Gastrocnemius medialis (tissue), 4 donors: Measurements from ENCODE around the gene LCE6A. TPM values are rescaled to one million over a fixed set of nuclear protein-coding genes. Genes with fewer than 3 reads are reported as not detected.

Experiments
- ATAC-seq, 2 donors: fragments of 150-250 bp; one replicate each; pipeline ENCODE4 v1.9.1; 2016
- DNase-seq, 2 donors: peaks; one replicate each; pipeline ENCODE4 v3.0.0-alpha.2; 2019
- H3K27ac ChIP-seq, 4 donors: fragments of 200-600 bp; sonication (generic); 1 replicate in 1 of 4; 2 replicates in 3 of 4; pipeline ENCODE4 v1.5.1; 2016 to 2018; ENCODE audit warnings: mild to moderate bottlenecking in 2 of 4, moderate library complexity in 1 of 4
- H3K27me3 ChIP-seq, 3 donors: fragments of 200-600 bp; sonication (generic) in 2 of 3; 1 replicate in 1 of 3; 2 replicates in 2 of 3; pipeline versions ENCODE4 v1.5.1 to v1.6.0; 2016 to 2019; ENCODE audit warnings: mild to moderate bottlenecking in 1 of 3, moderate library complexity in 1 of 3
- H3K36me3 ChIP-seq, 2 donors: fragments of 200-600 bp; sonication (generic) in 1 of 2; one replicate each; pipeline ENCODE4 v1.5.1; 2017 to 2018
- H3K4me1 ChIP-seq, 2 donors: fragments of 200-600 bp; sonication (generic) in 1 of 2; one replicate each; pipeline ENCODE4 v1.5.1; 2016 to 2017; ENCODE audit warnings: mild to moderate bottlenecking in 2 of 2
- H3K4me3 ChIP-seq, 4 donors: fragments of 200-600 bp; sonication (generic) in 3 of 4; 1 replicate in 1 of 4; 2 replicates in 3 of 4; pipeline ENCODE4 v1.5.1; 2016 to 2019; ENCODE audit warnings: mild to moderate bottlenecking in 2 of 4
- H3K9me3 ChIP-seq, 3 donors: fragments of 200-600 bp; sonication (generic) in 2 of 3; 1 replicate in 1 of 3; 2 replicates in 2 of 3; pipeline ENCODE4 v1.5.1; 2016 to 2019
- POLR2A ChIP-seq, 2 donors: fragments of 450-650 bp; IDR thresholded peaks; one replicate each; pipeline ENCODE4 v1.6.1; 2017; ENCODE audit warnings: antibody characterized with exemption in 2 of 2, mild to moderate bottlenecking in 2 of 2, moderate library complexity in 2 of 2
- in situ Hi-C, 4 donors: fragments of 200-750 bp; cut with MboI; loops; one replicate each; pipeline versions ENCODE4 v1.15.0 to v1.8.0; 2017; ENCODE audit warnings: low sequenced_read_pairs in 4 of 4
- intact Hi-C: fragments of 100-400 bp; cut with DNase I; formaldehyde crosslinking; loops from one replicate; pipeline ENCODE4 v1.15.1; 2023; ENCODE audit warnings: low total_unique reads
- total RNA-seq, 4 donors: library from RNA; depleted of rRNA; stranded (reverse); fragments of >200 nt; gene quantifications; one replicate each; pipeline versions ENCODE4 v1.1.0 to v1.2.3, GENCODE V29; 2016
- TF ChIP-seq, protein P1 (sequence below), 5 experiments: fragments of 450-650 bp in 3 of 5; fragments of 200-600 bp in 2 of 5; sonication (generic) in 2 of 5; IDR thresholded peaks in 4 of 5; conservative IDR thresholded peaks in 1 of 5; 1 replicate in 4 of 5; 2 replicates in 1 of 5; pipeline ENCODE4 v1.5.1; 2016 to 2019; ENCODE audit warnings: antibody characterized with exemption in 5 of 5, mild to moderate bottlenecking in 3 of 5, moderate library complexity in 3 of 5

The LCE6A gene
- total RNA-seq, 4 donors from 2014 or later: not detected

DNA sequence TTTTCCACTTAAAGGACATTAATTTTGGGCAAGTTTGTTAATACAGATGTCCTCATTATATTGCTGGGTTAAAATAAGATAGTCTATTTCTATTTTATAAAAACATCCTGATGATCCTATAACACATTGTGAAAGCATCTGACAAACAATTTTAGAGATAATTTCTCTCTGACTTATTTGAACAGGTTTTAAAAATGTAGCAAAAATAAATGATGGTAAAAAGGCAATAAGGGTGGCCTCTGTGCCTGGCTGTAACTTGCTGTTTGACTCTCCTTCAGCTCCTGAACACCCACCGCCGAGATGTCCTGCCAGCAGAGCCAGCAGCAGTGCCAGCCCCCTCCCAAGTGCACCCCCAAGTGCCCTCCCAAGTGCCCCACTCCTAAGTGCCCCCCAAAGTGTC is 15.5 kb upstream of the LCE6A start, which contains the start of gene LCE1A:
Gene LCE1A (plus strand): TSS at position 301 of the 400 bp plus-strand sequence. CDS start 0 bp downstream, at position 301.
- DNase-seq: no peak
- Histone ChIP-seq H3K4me3 (no peak within 1 kb of the TSS), H3K9me3 (no peaks in the 10 kb centered on the region), H3K27me3 (no peaks in the 10 kb centered on the region), H3K27ac (no peak within 1 kb of the TSS), H3K4me1 (no peaks in the 10 kb centered on the region), H3K36me3 (no peaks in the 10 kb centered on the region)
- in situ Hi-C loops (no loop called here), intact Hi-C loops (no loop called here)
- TF ChIP-seq, protein P1, sequence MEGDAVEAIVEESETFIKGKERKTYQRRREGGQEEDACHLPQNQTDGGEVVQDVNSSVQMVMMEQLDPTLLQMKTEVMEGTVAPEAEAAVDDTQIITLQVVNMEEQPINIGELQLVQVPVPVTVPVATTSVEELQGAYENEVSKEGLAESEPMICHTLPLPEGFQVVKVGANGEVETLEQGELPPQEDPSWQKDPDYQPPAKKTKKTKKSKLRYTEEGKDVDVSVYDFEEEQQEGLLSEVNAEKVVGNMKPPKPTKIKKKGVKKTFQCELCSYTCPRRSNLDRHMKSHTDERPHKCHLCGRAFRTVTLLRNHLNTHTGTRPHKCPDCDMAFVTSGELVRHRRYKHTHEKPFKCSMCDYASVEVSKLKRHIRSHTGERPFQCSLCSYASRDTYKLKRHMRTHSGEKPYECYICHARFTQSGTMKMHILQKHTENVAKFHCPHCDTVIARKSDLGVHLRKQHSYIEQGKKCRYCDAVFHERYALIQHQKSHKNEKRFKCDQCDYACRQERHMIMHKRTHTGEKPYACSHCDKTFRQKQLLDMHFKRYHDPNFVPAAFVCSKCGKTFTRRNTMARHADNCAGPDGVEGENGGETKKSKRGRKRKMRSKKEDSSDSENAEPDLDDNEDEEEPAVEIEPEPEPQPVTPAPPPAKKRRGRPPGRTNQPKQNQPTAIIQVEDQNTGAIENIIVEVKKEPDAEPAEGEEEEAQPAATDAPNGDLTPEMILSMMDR (IDR thresholded peaks at IDR 0.05 in 4 of 5, conservative IDR thresholded peaks at IDR 0.05 in 1 of 5): no peak
- no peak for TF ChIP-seq POLR2A (IDR thresholded peaks at IDR 0.05)
- no peak for ATAC-seq

DNA sequence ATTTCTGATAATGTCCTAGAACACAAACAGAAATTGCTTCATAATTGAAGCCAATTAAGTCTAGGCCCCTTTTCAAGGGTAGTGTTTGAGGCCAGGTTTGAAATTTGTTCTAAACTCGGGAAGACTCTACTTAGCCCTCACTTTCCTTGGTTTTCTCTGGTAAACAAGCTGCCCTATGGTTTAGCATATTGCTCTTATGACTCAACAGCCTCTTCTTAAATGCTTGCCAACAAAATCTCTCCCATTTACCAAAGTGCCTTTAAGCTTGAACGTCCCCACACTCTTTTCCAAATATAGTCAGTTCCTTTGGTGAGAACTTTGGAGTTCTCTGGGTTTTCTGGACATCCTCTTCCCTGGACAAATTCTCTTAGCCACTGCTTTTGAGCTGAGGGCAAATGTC is 5.8 kb upstream of the LCE6A start:
- intact Hi-C loops: no loop called here
- H3K4me1 ChIP-seq: no peaks in the 10 kb centered on the region
- no peak overlapping the region for H3K4me3 ChIP-seq

DNA sequence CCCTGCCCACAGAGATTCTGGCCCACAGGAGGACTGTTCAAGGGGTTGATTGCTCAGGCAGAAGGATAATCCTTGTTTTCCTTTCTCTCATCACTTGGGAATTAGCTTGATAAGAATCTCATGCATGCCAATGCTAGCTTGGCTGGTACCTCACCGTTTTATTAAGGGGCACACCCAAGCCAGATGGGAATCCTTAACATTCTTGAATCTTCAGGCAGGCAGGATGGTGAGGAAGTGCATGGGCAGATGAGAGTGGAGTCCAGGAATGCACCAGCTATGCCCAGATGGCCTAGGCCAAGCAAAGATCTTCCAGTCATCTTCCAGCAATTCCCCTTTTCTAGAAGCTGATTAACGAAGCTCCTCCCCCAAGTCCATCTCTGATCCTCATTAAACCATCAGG is 13.0 kb downstream of the LCE6A start:
- H3K4me1 ChIP-seq: no peaks in the 10 kb centered on the region
- no peaks in the 10 kb centered on the region for H3K36me3 ChIP-seq
- no peak overlapping the region for H3K27ac ChIP-seq
- TF ChIP-seq, protein P1 (IDR thresholded peaks at IDR 0.05 in 4 of 5, conservative IDR thresholded peaks at IDR 0.05 in 1 of 5): no peak
- no peak for TF ChIP-seq POLR2A (IDR thresholded peaks at IDR 0.05)
- ATAC-seq: no peak
- no peak for DNase-seq
- in situ Hi-C loops (no loop called here), intact Hi-C loops (no loop called here)
- no peaks in the 10 kb centered on the region for H3K9me3 ChIP-seq
- H3K4me3 ChIP-seq: no peak overlapping the region
- no peaks in the 10 kb centered on the region for H3K27me3 ChIP-seq

More for the DNA sequence above, 5.8 kb upstream of the LCE6A start:
- DNase-seq (no peak), ATAC-seq (no peak)
- Histone ChIP-seq H3K27me3 (no peaks in the 10 kb centered on the region), H3K36me3 (no peaks in the 10 kb centered on the region), H3K27ac (no peak overlapping the region), H3K9me3 (no peaks in the 10 kb centered on the region)
- in situ Hi-C loops: no loop called here
- TF ChIP-seq POLR2A (IDR thresholded peaks at IDR 0.05): no peak
- TF ChIP-seq, protein P1 (IDR thresholded peaks at IDR 0.05 in 4 of 5, conservative IDR thresholded peaks at IDR 0.05 in 1 of 5): no peak

DNA sequence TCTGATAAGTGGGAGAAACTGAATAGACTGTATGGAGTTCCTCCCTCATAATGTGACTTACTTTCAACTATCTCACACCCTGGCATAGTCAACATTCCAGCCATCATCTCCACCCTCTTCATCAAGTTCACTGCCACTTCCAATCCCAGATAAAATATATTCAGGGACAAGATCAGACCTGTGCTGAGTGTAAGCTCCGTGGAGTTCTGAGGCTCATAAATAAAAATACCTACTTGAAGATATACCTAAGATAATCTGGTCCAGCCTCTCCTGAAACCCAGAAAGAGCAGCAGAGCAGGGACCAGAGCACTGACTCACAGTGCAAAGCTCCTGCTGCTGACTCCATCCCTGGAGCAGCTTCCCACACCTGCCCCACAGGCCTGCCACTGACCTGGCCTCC is 15.4 kb downstream of the LCE6A start:
- Histone ChIP-seq H3K36me3 (no peaks in the 10 kb centered on the region), H3K27me3 (no peaks in the 10 kb centered on the region), H3K4me3 (no peak overlapping the region), H3K9me3 (no peaks in the 10 kb centered on the region), H3K27ac (no peak overlapping the region), H3K4me1 (no peaks in the 10 kb centered on the region)
- ATAC-seq (no peak), DNase-seq (no peak)
- no peak for TF ChIP-seq POLR2A (IDR thresholded peaks at IDR 0.05)
- TF ChIP-seq, protein P1 (IDR thresholded peaks at IDR 0.05 in 4 of 5, conservative IDR thresholded peaks at IDR 0.05 in 1 of 5): no peak
- intact Hi-C loops: no loop called here
- in situ Hi-C loops: no loop called here

DNA sequence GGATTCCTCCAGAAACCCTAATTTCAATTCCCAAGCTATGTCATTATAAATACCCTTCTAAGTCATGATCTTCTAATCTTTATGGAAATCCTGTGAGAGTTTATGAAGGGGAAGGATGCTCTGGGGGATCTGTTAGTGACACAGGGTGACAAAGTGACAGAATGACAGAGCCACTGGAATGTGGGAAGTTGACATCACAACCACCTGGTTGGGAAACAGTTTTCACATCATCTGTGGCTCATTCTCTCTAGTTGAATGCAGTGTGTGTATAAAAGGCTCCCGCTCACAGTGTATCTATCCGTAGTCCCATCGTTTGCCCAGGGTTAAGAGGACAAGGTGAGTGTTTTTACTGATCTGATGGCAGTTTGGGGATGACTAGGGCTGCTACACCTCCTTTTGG is 17.0 kb downstream of the LCE6A start, which contains the start of gene LCE7A:
Gene LCE7A (plus strand): TSS at position 301 of the 400 bp plus-strand sequence. CDS start 702 bp downstream, outside the sequence.
- TF ChIP-seq, protein P1 (IDR thresholded peaks at IDR 0.05 in 4 of 5, conservative IDR thresholded peaks at IDR 0.05 in 1 of 5): no peak
- no peak for TF ChIP-seq POLR2A (IDR thresholded peaks at IDR 0.05)
- intact Hi-C loops: no loop called here
- in situ Hi-C loops: no loop called here

More for the DNA sequence above, 17.0 kb downstream of the LCE6A start, which contains the start of gene LCE7A:
- no peaks in the 10 kb centered on the region for H3K4me1 ChIP-seq
- no peak for DNase-seq
- no peaks in the 10 kb centered on the region for H3K9me3 ChIP-seq
- no peaks in the 10 kb centered on the region for H3K27me3 ChIP-seq
- H3K4me3 ChIP-seq: no peak within 1 kb of the TSS
- no peaks in the 10 kb centered on the region for H3K36me3 ChIP-seq
- no peak within 1 kb of the TSS for H3K27ac ChIP-seq
- ATAC-seq: no peak
